Measurements from ENCODE around the gene SPATA13. TPM values are rescaled to one million over a fixed set of nuclear protein-coding genes. Genes with fewer than 3 reads are reported as not detected.
"Not testable (repeated sequence)": the region's sequence is repeated elsewhere in the genome, so short reads cannot be mapped to it uniquely, and the experiment has no call there.

The SPATA13 gene
- total and polyA plus RNA-seq, 10 donors = 12.0 to 185 (median 125) TPM

- DNase-seq = no peak
- no peaks in the 10 kb centered on the region for H3K9me3 ChIP-seq
- no peaks in the 10 kb centered on the region for H3K4me1 ChIP-seq
- H3K27me3 ChIP-seq (replicated peaks in 1 of 7) = no peaks in the 10 kb centered on the region
- intact Hi-C loops (cut with DNase I; ENCODE audit: low total_unique reads) = no loop called here
- 70 to 83% (median 73%) methylated on average over 5 to 6 of the region's 6 CpGs for WGBS, 5 donors
- no peak for TF ChIP-seq POLR2AphosphoS5 (IDR thresholded peaks at IDR 0.05)
- TF ChIP-seq CTCF (IDR thresholded peaks at IDR 0.05 in 8 of 11, conservative IDR thresholded peaks at IDR 0.05 in 3 of 11) = no peak
- TF ChIP-seq POLR2A (IDR thresholded peaks at IDR 0.05) = no peak
- H3K27ac ChIP-seq = no peak overlapping the region
- no peaks in the 10 kb centered on the region for H3K36me3 ChIP-seq
- no peak overlapping the region for H3K4me3 ChIP-seq
Observed at GRCh38 chr13:24348797-24349515, 188.4 kb downstream of the SPATA13 start.

DNA sequence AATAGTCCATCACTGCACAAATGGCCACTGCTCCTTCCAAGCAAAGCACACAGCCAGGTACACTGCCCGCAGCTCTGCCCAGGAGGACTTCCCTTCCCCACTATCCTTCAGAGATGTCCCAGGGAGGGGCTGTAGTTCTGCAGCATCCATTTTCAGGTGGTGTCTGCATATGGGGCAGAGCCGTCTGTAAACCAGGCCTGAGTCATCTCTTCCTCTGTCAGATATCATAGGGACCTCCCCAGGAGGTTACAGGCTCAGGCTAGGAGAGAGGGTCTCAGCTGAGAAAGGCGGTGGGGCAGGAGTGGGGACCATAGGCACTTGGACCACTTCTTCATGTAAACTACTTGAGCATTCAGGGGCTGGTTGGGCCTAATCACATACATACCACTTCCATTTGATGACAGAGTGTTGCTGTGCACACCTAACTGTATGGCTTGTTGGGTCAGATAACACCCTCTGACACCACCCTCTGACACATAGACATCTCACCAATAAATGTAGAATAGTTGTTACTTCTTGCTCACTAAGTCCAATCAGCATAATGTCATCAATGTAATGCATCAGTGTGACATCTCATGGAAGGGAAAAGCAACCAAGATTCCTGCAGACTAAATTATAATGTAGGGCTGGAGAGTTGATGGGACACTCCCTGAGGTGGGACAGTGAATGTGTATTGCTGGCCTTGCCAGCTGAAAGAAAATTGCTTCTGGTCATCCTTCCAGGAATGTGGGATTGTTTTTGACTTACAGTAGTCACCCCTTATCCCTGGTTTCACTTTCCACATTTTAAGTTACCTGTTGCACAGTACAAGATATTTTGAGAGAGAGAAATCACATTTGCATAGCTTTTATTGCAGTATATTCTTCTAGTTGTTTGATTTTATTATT lies 189.5 kb downstream of the SPATA13 start:
- H3K36me3 ChIP-seq; H3K4me1 ChIP-seq; DNase-seq; H3K4me3 ChIP-seq; H3K27ac ChIP-seq; H3K9me3 ChIP-seq; intact Hi-C loops (cut with DNase I; ENCODE audit: low total_unique reads); H3K27me3 ChIP-seq (replicated peaks in 1 of 7): not testable (repeated sequence)
- WGBS, 5 donors = 77 to 89% (median 87%) methylated on average over 3 of the region's 3 CpGs

DNA sequence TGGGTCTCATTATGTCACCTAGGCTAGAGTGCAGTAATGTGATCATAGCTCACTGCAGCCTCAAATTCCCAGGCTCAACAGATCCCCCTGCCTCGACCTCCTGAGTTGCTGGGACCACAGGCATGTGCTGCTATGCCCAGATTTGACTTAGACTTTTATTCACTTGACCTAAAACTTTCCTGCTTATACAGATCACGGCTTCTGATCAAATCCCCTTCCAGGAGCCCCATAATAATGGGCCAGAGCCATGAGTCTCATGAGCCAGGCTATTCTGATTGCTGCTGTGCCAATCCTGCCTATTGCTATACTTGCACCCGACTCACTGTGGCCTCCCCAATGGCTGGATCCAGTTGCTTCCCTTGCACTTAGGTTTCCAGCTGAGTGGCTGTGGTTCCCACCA lies 190.9 kb downstream of the SPATA13 start:
- Histone ChIP-seq H3K4me1 (no peaks in the 10 kb centered on the region), H3K27me3 (replicated peaks in 1 of 7) (no peaks in the 10 kb centered on the region), H3K27ac (no peak overlapping the region), H3K4me3 (no peak overlapping the region), H3K9me3 (no peaks in the 10 kb centered on the region), H3K36me3 (no peaks in the 10 kb centered on the region)
- no peak for DNase-seq
- 73 to 90% (median 80%) methylated on average over 3 of the region's 3 CpGs for WGBS, 5 donors
- TF ChIP-seq CTCF (IDR thresholded peaks at IDR 0.05 in 8 of 11, conservative IDR thresholded peaks at IDR 0.05 in 3 of 11) (no peak), POLR2A (IDR thresholded peaks at IDR 0.05) (no peak), POLR2AphosphoS5 (IDR thresholded peaks at IDR 0.05) (no peak)
- intact Hi-C loops (cut with DNase I; ENCODE audit: low total_unique reads) = no loop called here

DNA sequence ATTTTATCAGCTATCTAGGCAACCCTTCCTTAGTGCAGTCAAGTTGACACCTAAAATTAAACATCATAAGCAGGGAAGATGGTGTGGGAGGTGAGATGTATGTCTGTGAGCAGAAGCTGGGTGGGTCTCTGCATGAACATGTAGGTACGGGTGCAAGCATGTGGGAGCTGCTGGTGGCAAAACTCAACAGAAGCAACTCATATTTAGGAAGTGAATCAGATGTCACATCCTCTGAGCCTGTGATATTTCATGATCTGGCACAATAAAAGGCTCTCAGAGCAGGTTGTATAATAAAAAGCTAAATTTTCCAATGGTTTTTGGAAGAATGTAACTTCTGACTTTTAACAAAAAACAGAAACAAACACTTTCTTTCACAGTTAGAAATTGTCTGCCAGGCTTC lies 193.2 kb downstream of the SPATA13 start:
- TF ChIP-seq POLR2AphosphoS5 (IDR thresholded peaks at IDR 0.05) (no peak), CTCF (IDR thresholded peaks at IDR 0.05 in 8 of 11, conservative IDR thresholded peaks at IDR 0.05 in 3 of 11) (no peak), POLR2A (IDR thresholded peaks at IDR 0.05) (no peak)
- no peak overlapping the region for H3K27ac ChIP-seq
- no peaks in the 10 kb centered on the region for H3K4me1 ChIP-seq
- WGBS, 5 donors = 37 to 89% (median 80%) methylated on average over 1 of the region's 1 CpG
- H3K4me3 ChIP-seq = no peak overlapping the region
- intact Hi-C loops (cut with DNase I; ENCODE audit: low total_unique reads) = no loop called here
- H3K9me3 ChIP-seq = no peaks in the 10 kb centered on the region
- DNase-seq = no peak
- H3K36me3 ChIP-seq = no peaks in the 10 kb centered on the region
- no peaks in the 10 kb centered on the region for H3K27me3 ChIP-seq (replicated peaks in 1 of 7)
